GM21390 (cell line): ENCODE measurements around the gene SLC22A31.

Experiments used
- ATAC-seq: cut with Tn5 transposase; IDR thresholded peaks from one replicate; pipeline ENCODE4 v1.9.1; 2021; ENCODE audit not compliant: unreplicated experiment

Gene SLC22A31

DNA sequence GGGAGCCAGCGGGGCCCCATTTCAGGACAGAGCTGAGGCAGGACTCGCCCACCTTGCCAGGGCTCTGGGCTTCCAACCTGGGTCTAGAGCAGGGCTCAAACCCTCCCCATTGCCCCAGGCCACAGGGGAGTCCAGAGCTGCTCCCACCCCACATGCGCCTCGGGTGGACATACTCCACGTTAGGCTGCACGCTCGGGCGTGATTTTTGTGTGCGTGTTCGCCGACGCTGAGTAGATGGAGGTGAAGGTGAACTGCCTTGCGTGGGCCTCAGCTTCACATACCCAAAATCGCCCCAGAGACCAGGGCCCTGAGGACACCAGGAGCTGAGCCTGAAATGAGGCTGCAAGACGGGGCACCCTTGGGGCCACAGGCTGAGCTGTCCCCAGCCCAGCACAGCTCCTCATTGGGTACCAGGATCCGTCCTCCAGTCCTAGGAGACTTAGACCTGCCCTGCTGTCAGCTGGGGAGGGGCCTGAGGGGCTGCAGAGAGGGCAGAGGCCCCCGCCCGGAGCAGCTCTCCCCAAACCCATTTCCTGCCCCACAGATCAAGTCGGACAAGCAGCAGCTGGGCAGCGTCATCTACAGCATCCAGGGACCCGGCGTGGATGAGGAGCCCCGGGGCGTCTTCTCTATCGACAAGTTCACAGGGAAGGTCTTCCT lies 20.6 kb downstream of the SLC22A31 start:
- no peak for ATAC-seq

DNA sequence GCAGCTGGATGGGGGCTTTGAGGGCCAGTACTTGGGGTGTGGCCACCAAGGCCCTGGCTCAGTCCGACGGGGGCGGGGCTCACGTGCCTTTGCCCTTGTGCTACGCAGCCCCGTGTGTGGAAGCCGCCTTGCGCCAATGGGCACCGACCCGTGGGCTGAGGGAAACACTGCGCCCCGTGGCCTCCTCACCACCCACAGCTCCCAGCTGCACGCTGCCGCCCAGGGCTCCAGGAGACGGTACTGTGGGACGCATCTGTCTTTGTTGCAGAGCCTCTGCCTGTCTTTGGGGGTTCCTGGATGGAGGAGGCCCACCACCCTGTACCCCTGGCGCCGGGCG lies 21.2 kb downstream of the SLC22A31 start:
- ATAC-seq = no peak

DNA sequence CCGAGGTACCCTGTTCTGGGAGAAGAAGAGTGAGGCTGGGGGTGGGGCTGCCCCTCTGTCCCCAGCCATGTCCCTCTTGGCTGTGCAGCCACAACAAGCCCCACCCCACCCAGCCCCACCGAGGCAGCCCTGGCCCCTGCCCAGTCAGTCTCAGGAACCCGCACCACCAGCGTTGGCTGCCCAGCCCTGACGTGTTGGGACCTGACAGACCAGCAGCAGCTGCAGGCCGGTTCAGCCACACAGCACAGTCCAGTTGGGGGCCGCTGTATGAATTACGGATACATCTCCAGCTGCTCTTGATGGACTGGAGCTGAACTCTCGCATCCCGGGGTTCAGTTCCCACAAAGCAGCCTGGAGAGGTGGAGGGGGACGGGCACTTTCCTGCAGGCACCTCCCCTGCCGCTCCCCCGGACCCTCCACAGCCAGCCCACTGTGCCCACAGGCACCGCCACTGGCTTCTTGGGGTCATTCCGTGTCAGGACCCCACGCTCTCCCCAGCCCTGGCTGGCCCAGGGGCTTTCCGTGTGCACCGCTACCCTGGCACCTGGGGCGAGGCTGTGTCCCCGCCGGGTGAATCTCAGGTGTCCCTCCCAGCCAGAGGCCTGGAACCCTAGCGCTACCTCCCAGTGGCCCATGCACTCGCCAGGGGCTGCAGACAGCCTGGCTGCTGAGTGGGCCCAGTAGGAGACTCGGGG lies 21.7 kb downstream of the SLC22A31 start:
- no peak for ATAC-seq

DNA sequence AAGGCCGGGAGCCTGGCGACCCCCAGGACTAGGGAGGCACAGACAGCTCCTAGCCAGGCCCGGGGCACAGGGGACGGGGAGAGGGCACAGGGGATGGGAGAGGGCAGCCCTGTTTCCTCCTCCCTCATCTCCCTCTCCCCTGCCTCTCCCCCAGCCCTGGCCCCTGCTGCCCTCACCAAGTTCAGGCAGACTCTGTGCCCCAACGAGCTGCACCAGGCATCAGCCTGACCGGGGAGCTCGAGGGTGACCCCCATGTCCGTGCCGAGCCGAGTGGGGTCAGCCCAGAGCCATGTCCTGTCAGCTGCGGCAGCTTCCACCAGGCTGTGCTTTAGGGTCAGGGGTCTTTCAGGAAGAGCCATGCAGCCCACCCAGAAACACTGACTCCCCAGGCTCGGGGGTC lies 22.8 kb downstream of the SLC22A31 start:
- no peak for ATAC-seq

DNA sequence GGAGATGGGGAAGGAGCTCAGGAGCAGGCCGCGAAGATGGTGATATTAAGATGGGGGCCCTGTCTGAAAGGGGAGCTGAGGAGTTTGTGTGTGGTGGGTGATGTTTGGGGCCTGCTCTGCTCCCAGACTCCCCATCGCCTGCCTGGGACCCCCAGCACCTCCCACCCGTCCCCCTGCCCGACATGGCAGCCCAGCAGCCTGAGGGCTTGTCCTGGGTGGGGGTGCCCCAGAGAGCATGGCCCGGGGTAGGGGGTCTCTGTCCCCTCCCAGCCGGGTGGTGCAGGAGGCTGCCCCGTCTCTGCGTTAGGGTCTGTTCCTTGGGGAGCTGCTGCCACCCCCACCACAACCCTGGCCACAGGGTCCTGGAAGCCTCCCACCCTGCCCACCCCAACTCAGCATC lies 23.6 kb downstream of the SLC22A31 start:
- ATAC-seq = no peak

DNA sequence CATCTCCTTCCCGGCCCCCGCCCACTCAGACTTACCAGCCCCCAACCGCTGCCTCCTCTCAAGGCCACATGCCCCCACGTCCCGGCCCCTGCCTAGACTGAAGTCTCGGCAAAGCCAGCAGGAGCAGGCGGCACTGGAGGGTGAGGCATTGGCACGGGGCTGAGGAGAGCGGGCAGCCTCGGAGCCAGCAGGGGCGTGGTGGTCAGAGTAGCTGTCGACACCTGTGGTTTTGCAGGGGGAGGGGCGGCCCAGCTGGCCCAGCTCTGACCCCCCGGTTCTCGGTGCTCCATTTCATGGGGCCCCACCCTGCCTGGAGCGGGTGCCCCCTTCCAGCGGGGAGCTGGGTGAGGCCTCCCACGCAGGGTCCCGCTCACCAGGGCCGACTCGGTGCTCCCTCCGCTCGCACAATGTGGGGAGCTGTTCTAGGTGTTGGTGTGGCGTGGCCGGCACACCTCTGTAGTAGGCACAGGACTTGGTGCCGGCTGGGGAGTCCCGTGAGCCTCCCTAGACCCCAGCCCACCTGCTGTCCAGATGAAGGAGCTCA lies 24.1 kb downstream of the SLC22A31 start:
- no peak for ATAC-seq

DNA sequence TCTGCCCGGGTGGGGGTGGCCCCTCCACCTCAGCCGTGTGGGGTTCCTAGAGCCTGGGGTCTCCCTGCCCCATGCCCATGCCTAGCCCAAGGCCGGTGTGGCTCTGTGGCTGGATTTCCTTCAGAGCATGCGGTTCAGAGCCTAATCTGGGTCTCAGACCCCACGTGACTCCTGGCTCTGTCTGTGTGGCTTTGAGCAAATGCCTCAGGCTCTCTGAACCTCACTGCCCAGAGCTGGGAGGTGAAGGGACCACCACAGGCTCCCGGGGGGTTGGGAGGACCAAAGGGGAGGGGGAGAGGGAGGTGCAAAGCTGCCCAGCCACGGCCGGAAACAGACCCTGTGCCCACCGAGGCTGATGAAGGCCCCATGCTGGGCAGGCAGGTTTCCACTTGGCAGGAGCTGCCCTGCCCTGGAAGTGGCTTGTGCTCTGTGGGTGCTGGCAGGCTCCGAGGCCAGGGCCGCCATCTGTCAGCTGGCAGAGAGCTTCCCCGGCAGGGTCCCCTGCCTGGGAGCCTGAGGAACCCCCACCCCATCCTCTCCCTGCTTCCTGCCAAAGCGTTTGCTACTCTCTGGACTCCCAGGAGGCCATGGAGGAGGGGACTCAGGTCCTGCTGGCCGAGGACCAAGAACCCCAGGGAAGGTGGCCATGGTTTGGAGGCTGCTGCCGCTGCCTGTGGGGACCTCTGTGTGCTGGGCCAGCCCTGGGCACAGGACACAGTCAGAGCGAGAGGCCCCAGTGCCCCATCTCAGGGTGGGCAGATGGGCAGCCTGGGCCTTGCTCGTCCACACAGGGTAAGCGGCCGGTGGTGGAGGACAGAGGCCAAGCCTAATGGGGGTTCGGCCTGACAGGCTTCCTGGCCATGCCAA lies 24.8 kb downstream of the SLC22A31 start:
- no peak for ATAC-seq

DNA sequence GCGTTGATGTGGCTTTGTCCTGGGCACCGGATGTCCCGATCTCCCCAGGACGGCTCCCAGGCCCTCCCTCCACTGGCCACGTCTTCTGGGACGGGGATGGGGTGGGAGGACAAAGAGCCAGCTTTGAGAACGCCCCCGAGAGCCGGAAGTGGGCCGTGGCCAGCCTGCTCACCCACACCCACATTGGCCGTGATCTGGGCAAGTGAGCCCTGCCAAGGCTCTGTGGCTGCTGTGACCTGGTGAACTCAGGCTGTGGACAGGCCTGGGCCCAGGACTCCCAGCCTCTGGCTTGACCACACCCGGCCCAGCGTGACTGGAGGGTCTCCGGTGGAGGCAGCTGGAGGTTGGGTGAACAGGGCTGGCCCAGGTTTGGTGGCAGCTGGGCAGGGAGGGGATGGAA lies 25.5 kb downstream of the SLC22A31 start:
- no peak for ATAC-seq

DNA sequence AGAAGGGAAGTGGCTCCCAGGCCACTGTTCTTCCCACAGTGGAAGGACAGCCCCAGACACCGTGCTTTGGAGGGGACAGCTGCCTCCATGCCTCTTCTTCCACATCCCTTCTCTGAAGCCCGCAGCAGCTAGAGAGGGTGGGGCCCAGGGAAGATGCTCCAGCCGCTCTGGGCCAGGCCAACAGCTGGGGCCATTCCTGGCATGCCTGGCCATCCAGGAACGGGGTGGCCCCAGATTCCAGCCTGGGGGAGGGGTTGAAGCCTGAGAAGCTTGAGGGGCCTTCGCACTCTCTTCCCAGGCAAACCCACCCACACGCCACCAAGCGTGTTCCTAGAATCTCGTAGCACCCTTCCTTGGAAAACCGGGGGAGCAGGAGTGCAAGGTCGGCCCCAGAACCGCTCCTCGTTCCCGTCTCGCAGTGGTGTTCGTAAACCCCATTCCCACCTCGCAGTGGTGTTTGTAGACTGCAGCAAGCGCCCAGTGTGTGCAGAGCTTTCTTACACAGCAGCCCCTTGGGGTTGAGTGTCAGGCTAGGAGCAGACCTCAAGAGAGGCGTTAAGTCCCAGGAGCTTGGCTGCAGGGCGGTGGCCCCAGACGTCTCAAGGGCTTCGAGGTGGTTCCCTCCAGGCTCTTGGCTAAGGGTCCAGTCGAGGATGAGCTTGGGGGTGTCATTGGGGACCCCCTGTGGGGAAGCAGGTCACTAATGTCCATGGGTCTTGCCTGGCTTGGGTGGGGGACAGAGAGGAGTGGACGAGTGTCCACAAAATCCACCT lies 26.1 kb downstream of the SLC22A31 start:
- no peak for ATAC-seq

DNA sequence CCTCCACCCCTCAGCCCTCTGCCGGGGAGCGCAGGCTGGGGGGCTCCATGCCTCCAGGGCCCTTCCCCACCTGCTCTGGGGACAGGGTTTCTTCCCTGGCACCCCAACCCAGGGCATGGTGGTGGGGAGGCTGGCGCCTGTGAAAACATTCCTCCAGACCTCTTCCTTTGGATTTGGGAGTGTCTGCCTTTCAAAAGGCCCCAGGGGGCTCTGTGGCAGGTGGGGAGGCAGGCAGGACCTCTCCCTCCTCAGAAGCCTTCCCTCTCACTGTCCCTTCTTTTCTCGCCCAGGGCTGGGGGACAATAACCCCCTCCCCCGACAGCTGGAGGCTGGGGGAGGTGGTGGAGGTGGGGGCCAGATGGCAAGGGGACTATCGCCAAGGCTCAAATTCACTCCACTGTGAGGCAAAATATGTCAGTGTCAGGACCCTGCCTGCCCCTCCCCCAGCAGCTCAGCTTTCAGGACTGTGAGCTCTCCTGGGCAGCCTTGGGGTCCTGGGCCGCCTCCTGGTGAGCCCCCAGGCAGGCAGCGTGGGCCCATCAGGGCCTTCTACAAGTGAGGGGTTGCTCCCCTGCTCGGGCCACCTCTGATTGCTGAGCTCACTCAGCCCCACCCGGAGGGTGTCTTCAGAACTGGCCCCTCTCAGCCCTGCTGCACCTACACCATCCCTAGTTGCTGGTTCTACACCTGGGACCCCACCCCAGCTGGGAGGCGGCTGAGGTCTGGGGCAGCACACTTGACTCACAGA lies 27.0 kb downstream of the SLC22A31 start:
- no peak for ATAC-seq

DNA sequence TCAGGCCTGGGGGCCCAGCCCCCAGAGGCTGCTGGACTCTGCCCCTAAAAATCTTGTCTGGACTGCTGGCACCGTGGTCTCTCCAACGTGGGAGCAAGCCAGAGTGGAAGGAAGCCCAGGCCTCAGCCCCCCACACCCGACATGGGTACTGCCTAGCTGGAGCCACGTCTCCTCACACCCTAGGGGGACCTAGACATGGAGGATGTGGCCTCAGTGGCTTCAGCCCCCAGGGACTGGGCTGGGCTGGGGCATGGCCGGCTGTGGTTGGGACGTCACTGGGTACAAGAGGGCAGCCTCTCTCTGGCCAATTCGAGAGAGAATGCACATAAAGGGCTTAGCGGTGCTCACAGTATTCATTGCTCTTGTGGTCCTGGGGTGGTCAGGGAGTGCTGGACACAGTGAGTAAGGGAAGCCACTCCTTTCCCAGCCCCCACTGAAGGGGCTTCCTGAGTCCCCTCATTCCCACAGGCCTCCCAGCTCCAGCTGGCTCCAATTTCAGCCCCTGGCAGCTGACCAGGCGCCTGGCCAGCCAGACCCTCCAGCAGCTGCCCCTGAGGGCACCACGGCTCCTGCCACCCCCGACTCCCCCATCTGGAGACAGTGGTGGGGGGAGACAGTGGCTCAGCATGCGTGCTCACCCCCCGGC lies 27.7 kb downstream of the SLC22A31 start:
- no peak for ATAC-seq

DNA sequence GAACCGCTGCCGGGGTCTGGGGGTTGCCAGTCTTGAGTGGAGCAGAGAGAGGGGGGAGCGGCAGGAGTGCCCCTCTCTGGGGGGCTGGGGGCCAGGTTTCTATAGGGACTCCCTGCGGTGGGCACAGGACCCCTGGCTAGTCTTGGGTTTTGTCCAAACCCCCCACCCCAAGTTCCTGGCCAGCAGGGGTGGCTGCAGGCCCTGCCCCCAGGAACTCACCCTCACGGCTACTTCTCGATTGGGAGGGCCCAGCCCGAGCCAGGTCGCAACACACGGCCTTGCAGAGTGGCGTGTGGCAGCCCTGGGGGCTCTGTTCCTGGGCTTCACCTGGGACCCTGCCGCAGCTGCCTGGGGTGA lies 28.2 kb downstream of the SLC22A31 start:
- ATAC-seq = no peak

DNA sequence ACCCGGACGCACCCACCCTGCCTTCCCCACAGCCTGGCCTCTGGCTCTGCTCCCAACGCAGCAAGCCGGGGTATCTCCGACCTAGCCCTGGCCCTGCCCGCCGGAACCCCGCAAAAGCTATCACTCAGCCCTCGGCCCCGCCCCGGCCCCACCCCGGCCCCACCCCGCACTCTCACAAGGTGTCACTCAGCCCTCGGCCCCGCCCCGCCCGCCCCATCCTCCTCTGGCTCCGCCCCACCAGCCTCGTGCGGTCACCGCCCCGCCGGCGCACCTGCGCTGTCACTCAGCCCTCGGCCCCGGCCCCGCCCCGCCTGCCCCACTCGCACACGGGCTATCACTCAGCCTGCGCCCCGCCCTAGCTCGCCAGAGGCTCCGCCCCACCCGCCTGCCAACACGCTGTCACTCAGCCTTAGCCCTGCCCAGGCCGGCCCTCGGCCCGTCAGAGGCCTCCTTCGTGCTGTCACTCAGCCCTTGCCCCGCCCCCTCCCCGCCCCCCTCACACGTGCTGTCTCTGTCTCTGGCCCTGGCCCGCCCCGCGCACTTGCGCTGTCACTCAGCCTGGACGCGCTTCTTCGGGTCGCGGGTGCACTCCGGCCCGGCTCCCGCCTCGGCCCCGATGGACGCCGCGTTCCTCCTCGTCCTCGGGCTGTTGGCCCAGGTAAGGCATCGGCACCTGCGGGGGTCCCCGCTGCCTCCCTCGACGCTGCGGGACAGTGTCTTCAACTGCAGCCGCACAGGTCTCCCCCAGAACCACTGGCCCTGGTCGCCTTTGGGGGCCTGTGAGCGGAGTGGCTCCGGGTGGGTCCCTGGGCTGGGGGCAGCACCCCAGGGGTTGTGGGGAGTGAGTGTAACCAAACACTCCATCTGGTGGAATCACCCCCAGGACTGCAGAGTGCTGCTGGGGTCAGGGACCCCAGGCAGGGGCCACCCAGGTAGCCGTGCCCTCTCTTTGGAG lies 28.8 kb downstream of the SLC22A31 start, which contains the start of gene CDH15:
Gene CDH15, plus strand, starts transcription at position 533 of the 955 bp plus-strand sequence. Its CDS starts 84 bp downstream, at position 617.
- ATAC-seq = peak; percentile 88

DNA sequence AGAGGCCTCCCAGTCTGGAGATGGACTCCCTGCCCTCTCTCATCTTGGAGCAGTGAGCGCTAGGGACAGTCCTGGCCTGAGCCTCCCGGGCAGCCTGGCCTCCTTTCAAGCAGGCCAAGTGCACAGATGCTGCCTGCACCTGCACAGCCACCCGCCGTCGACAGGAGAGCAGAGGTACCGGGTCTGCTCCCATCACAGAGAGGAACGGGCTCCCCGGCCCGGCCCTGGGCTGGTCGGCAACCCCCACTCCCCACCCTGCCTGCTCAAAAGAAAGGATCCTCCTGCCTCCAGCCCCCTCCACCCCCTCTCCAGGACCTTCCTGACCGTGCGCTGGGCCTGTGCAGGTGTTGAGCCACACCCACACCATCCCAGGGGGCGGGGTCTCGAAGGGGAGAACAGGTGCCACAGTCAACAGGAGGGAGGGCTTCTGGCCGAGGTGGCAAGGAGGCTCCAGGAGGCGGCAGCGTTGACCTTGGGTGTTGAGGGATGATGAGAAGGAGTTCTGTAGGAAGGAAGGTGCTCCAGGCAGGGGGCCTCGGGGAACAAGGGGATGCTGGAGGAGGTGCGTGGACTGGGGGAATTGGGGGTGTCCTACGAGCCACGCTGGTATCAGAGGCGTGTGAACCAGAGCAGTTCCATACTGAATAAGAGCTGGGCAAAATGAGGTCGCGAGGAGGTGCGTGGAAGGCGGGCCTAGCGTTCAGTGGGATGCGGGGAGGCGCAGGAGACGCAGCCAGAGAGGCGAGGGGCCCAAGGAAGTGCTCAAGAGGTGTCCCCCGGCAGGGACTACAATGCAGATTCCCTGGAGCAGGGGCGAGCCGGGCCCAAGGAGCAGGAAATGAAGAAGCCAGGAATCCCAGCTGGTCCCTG lies 29.8 kb downstream of the SLC22A31 start:
- ATAC-seq = no peak

DNA sequence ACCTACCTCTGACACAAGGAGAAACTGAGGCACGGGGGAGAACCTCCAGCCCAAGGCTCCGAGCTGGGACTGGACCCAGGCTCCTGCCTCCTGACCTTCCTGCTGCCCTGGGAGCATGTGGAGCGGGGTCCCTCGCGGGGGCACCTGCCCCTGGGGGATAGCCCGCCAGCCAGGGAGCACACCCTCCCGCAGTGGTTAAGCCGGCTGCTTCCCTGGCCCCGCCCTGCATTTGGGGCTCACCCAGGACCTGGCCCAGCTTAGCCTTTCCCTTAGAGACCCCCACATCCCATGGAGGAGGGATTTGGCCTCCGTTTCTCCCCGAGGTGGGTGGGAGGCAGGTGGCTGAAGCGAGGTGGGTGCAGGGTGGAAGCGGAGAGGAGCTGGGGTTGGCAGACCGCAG lies 30.6 kb downstream of the SLC22A31 start:
- ATAC-seq = no peak

DNA sequence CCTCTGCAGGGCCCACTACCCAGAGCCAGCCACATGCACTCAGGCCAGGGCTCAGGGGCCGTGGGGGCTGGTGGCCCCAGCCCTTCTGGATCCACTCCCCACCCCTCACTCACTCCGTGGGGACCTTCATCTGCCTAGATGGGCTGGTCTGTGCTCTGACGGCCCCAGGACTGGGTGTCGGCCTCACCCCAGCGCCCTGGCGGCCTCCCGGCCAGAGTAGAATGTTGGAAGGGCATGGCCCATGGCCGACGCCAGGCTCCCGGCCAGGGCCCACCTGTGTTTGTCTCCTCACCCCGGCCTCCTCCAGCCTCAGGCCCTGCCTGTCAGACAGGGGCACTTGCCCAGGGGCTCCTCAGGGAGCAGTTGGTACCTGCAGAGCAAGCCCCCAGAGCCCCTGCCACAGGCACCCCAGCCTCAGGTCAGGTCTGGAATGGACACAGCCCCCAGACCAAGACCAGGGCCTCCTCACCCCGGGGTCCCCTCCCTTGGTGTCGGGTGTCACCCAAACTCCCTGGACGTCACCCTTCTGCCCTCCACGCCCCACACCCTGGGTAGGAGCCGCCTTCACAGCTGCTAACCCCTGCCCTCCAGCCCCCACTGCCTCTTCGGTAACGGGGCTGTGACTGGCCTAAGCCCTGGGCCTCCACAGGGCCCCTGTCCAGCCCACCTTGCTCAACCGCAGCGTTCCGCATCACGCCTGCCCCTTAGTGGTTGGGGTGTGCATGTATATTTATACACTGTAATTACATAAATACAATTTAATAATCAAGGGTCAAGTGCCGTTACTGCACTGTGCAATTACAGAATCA lies 31.8 kb downstream of the SLC22A31 start:
- no peak for ATAC-seq

DNA sequence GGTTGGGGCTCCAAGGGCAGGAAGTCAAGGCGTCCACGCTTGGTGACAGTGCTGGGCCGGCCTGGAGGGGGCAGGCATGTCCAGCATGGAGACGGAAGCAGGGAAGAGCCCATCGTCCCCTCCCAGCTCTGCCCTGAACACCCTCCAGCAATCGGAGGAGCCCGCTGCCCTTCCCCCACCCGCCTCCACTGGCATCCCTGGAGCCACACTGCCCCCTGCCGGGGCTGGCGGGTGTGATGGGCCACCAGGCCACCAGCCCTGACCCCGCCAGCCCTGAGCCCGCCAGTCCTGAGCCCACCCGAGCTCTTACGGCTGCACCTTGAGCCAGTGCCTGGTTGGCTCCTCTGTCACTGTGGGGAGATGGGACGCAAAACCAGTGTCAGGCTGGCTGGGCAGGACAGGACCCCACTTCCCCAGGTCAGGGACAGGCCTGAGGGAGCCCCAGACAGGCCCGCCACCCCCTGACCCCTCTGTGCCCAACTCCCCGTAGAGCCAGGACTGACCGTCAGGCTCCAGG lies 32.9 kb downstream of the SLC22A31 start:
- ATAC-seq = no peak
